Adrenal gland (tissue), 12 donors: ENCODE measurements around the gene PTPN20. TPM values are rescaled to one million over a fixed set of nuclear protein-coding genes. Genes with fewer than 3 reads are reported as not detected.

Source experiments
- DNase-seq, 7 donors: peaks; one replicate each; pipeline ENCODE4 v3.0.0-alpha.2; 2019 to 2020
- H3K27ac ChIP-seq, 5 donors: fragments of 200-600 bp; sonication (generic) in 4 of 5; 1 replicate in 3 of 5; 2 replicates in 2 of 5; pipeline versions ENCODE4 v1.5.1 to v1.8.0; 2016 to 2020; ENCODE audit warnings: mild to moderate bottlenecking in 1 of 5
- H3K27me3 ChIP-seq: fragments of 200-600 bp; 2 replicates; pipeline ENCODE4 v1.8.0; 2021
- H3K36me3 ChIP-seq, 2 donors: fragments of 200-600 bp; replicated peaks in 1 of 2; 1 replicate in 1 of 2; 2 replicates in 1 of 2; pipeline versions ENCODE4 v1.5.1 to v1.8.0; 2018 to 2022
- H3K4me1 ChIP-seq, 2 donors: fragments of 200-600 bp; replicated peaks in 1 of 2; 1 replicate in 1 of 2; 2 replicates in 1 of 2; pipeline versions ENCODE4 v1.5.1 to v1.8.0; 2018 to 2021
- H3K4me3 ChIP-seq, 4 donors: fragments of 200-600 bp; sonication (generic) in 3 of 4; one replicate each; pipeline ENCODE4 v1.5.1; 2016 to 2018
- H3K9me3 ChIP-seq, 3 donors: fragments of 200-600 bp; sonication (generic) in 1 of 3; replicated peaks in 1 of 3; 1 replicate in 2 of 3; 2 replicates in 1 of 3; pipeline versions ENCODE4 v1.5.1 to v1.8.0; 2016 to 2021
- CTCF ChIP-seq, 6 experiments: fragments of 450-650 bp in 4 of 6; fragments of 200-600 bp in 2 of 6; sonication (generic) in 1 of 6; IDR thresholded peaks; 1 replicate in 5 of 6; 2 replicates in 1 of 6; pipeline versions ENCODE4 v1.5.1 to v1.8.0; 2016 to 2021; ENCODE audit warnings: antibody characterized with exemption in 6 of 6, mild to moderate bottlenecking in 2 of 6, moderate library complexity in 1 of 6
- POLR2A ChIP-seq, 2 donors: fragments of 450-650 bp; IDR thresholded peaks; one replicate each; pipeline ENCODE4 v1.6.1; 2017; ENCODE audit warnings: antibody characterized with exemption in 2 of 2, mild to moderate bottlenecking in 2 of 2, moderate library complexity in 1 of 2
- WGBS, 4 donors: extraction: QIAGEN DNeasy Blood & Tissue Kit in 2 of 4; methylation state at CpG; one replicate each; pipeline versions ENCODE4 v1.1.5 to v1.1.7; 2013 to 2017; 5-methylcytosine and 5-hydroxymethylcytosine counted together
- intact Hi-C, 2 donors: fragments of 100-400 bp; cut with DNase I; formaldehyde crosslinking; loops; one replicate each; pipeline versions ENCODE4 v1.14.1 to v1.15.0; 2022 to 2023
- polyA plus RNA-seq, 3 donors: library from polyadenylated mRNA; stranded (reverse); fragments of 200-250 nt in 2 of 3; fragments of 350-450 nt in 1 of 3; fragmentation: Illumina TruSeq in 1 of 3; extraction: RNeasy Lipid Tissue Mini Kit (QIAGEN cat#74804) in 1 of 3; gene quantifications; one replicate each; pipeline ENCODE4 v1.2.3, GENCODE V29; 2013 to 2014
- total RNA-seq, 9 donors: library from RNA; depleted of rRNA in 4 of 9; stranded (reverse); fragments of >200 nt in 4 of 9; fragments of 120-200 nt in 1 of 9; fragmentation: NEBNext Ultra II Directional in 1 of 9; extraction: Animal tissue kit (Norgen Biotek cat#: 25700) in 1 of 9; gene quantifications; one replicate each; pipeline versions ENCODE4 v1.1.0 to v1.2.4, GENCODE V29; 2013 to 2023
- donor health status: healthy with polysubstance abuse.
- donor health status: Bipolar disorder and iron deficiency.
- donor health status: DM: yes; HTN: yes; CAD: no.
- donor health status: DM: no; HTN: no; CAD: no.
- donor health status: DM: no; HTN: no; CAD: no.
- donor health status: DM: yes; HTN: yes; CAD: no.

PTPN20 gene
- total and polyA plus RNA-seq, 12 donors: 3.2 to 27.2 (median 11.2) TPM

- Histone ChIP-seq H3K27ac (no peak overlapping the region), H3K36me3 (no peaks in the 10 kb centered on the region), H3K4me1 (no peaks in the 10 kb centered on the region), H3K27me3 (no peaks in the 10 kb centered on the region), H3K9me3 (no peaks in the 10 kb centered on the region), H3K4me3 (no peak overlapping the region)
- peak in 2 of 7 donors; percentile 13 to 58 for DNase-seq
- intact Hi-C loops: no loop called here
- 77 to 83% (median 83%) methylated on average over 5 to 7 of the region's 7 CpGs for WGBS, 4 donors
- TF ChIP-seq CTCF (IDR thresholded peaks at IDR 0.05) (no peak), POLR2A (IDR thresholded peaks at IDR 0.05) (no peak)
These were observed 120.1 kb downstream of the PTPN20 start for GRCh38 chr10:47031211-47031900.

- Histone ChIP-seq H3K9me3 (no peaks in the 10 kb centered on the region), H3K27me3 (no peaks in the 10 kb centered on the region), H3K4me3 (no peak overlapping the region), H3K4me1 (no peaks in the 10 kb centered on the region), H3K36me3 (no peaks in the 10 kb centered on the region), H3K27ac (no peak overlapping the region)
- peak in 4 of 7 donors; percentile 30 to 53 (median 35) for DNase-seq
- intact Hi-C loops: no loop called here
- no peak for TF ChIP-seq POLR2A (IDR thresholded peaks at IDR 0.05)
- TF ChIP-seq CTCF (IDR thresholded peaks at IDR 0.05): no peak
- 82 to 96% (median 84%) methylated on average over 5 to 7 of the region's 7 CpGs for WGBS, 4 donors
These were observed 120.8 kb downstream of the PTPN20 start for GRCh38 chr10:47031901-47032465.

- no peak for TF ChIP-seq POLR2A (IDR thresholded peaks at IDR 0.05)
- Histone ChIP-seq H3K27ac (no peak overlapping the region), H3K36me3 (no peaks in the 10 kb centered on the region), H3K27me3 (no peaks in the 10 kb centered on the region), H3K4me3 (no peak overlapping the region), H3K9me3 (no peaks in the 10 kb centered on the region), H3K4me1 (no peaks in the 10 kb centered on the region)
- WGBS, 4 donors: 83 to 94% (median 91%) methylated on average over 5 of the region's 5 CpGs
- intact Hi-C loops: no loop called here
- DNase-seq: peak in 1 of 7 donors; percentile 42
These were observed 121.9 kb downstream of the PTPN20 start for GRCh38 chr10:47033081-47033480.

- Histone ChIP-seq H3K4me3 (no peak overlapping the region), H3K9me3 (no peaks in the 10 kb centered on the region), H3K27ac (no peak overlapping the region), H3K27me3 (no peaks in the 10 kb centered on the region), H3K4me1 (no peaks in the 10 kb centered on the region), H3K36me3 (no peaks in the 10 kb centered on the region)
- 92 to 96% (median 94%) methylated on average over 8 to 13 of the region's 13 CpGs for WGBS, 4 donors
- DNase-seq: peak in 1 of 7 donors; percentile 44
- intact Hi-C loops: no loop called here
- TF ChIP-seq CTCF (IDR thresholded peaks at IDR 0.05): no peak
- no peak for TF ChIP-seq POLR2A (IDR thresholded peaks at IDR 0.05)
These were observed 122.5 kb downstream of the PTPN20 start for GRCh38 chr10:47033541-47034270.
